Suppressor macrophage treated with lipopolysaccharide for 4 hours (primary cell): ENCODE data around the gene CRYAB.
"Not testable (repeated sequence)": the region's sequence is repeated elsewhere in the genome, so short reads cannot be mapped to it uniquely, and the experiment has no call there.

Experiments used
- DNase-seq: peaks from one replicate; pipeline ENCODE4 v3.0.0-alpha.2; 2020

CRYAB gene

DNA sequence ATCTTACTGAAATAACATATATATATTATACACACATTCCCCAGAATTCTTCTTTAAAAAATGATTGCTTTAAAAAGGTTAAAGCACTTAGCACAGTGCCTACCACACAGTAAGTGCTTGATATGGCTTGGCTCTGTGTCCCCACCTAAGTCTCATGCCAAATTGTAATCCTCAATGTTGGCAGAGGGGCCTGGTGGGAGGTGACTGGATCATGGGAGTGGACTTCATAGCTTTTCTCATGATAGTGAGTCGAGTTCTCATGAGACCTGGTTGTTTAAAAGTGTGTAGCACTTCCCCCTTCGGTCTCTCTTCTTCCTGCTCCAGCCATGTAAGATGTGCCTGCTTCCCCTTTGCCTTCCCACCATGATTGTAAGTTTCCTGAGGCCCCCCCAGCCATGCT is 6.2 kb downstream of the CRYAB start:
- DNase-seq: peak; percentile 12

DNA sequence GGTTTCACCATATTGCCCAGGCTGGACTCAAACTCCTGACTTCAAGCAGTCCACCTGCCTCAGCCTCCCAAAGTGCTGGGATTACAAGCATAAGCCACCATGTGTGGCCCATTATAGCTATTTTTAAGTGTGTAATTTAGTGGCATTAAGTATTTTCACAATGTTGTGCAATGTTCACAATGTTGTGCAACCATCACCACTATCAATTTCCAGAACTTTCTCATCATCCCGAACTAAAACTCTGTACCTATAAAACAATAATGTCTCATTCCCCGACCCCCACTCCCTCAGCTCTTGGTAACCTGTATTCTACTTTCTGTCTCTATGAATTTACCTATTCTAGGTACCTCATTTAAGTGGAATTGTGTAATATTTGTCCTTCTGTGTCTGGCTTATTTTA is 24.7 kb downstream of the CRYAB start:
- no peak for DNase-seq

DNA sequence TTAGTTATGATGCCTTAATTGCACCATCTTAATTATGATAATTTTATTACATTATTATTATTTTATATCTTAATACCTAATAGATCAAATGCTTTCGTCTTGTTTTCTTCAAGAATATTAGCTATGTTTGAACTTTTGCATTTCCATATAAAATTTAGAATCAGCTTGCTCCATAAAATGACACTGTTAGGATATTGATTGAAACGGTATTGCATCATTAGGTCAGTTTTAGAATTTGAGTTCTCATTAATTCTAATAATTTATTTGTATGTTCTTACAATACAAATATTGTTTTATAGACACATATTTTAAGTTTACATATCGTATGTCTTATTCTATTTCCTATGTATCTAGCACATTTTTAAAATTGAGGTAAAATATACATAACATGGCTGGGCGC is 25.5 kb downstream of the CRYAB start:
- no peak for DNase-seq

DNA sequence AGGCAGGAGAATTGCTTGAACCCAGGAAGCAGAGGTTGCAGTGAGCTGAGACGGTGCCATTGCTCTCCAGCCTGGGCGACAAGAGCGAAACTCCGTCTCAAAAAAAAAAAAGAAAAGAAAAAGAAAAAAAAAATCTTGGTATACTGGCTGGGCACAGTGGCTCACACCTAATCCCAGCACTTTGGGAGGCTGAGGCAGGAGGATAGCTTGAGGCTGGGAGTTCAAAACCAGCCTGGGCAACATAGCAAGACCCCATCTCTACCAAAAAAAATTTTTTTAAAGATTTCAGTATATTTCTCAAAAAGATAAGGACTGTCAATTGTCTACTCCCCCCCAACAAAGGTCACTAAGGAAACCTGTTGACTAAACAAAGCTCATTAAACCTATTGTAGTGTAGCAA is 26.5 kb downstream of the CRYAB start:
- DNase-seq: not testable (repeated sequence)

DNA sequence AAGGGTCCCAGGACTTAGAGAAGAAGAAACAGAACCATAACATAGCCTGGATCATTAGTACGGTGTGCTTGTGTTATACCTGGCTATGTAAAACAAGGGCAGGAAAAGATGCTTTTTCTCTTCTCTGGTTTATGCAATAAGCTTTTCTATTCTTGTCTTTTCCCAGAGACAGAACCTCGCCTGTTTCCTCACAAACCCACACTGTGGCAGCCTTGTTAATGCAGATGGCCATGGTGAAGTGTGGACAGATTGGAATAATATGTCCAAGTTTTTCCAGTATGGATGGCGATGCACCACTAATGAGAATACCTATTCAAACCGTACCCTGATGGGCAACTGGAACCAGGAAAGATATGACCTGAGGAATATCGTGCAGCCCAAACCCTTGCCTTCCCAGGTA is 29.4 kb downstream of the CRYAB start:
- no peak for DNase-seq

DNA sequence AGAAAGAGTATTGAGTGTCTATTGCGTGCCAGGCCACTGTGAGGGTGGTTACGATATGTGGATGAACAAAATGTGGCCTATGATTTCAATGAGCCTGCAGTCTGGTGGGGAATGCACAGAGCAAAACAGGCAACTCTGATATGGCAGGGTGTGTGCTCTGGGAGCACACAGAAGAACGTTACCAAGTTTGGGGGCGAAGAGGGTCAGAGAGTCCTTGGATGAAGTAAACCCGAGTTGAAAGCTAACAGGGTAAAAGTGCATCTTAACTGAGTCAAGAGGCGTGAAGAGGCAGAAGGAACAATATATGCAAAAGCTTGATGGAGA is 32.0 kb downstream of the CRYAB start:
- DNase-seq: no peak

DNA sequence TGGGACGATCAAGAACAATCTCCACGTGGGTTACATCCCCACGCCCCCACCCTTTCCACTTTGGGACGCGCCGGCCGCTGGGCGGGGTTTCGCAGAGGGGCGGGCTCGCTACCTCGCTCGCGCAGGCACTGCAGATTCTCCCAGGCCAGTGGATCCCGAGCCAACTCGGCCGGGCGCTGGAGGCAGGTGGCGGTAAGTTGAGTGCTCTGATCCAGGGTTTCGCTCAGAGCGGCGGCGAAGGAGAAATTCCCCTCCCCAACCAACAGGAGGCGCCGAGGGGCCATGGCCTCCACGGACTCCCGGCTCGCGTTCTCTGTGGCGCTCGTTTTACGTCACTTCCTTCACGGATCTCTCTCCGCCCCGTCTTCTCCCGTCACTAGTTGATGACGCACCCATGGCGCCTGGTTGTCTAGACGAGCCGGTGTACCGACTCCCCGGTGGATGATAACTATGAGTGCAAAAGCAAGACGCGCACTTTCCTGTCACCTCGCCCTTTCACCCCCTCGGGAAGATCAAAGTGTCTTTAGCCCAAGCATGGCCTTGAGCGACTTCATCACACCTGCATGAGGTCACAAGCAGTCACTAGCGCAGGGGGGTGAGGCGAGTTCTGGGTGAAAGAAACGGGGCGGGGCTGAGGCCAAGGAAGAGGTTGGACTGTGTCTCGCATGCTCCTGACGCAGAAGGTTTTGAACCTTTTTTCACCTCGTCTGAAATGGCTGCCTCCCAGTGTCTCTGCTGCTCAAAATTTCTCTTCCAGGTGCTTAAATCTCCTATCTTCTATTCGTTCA is 32.5 kb downstream of the CRYAB start, which contains the start of the genes CFAP68 and FDXACB1:
Gene CFAP68 (plus strand): TSS at position 693 of the 788 bp plus-strand sequence. CDS start 20 bp downstream, at position 713.
Gene FDXACB1 (minus strand): TSS at position 317 of the 788 bp plus-strand sequence. CDS start 33 bp downstream, at position 284.
- peak; percentile 98 for DNase-seq

DNA sequence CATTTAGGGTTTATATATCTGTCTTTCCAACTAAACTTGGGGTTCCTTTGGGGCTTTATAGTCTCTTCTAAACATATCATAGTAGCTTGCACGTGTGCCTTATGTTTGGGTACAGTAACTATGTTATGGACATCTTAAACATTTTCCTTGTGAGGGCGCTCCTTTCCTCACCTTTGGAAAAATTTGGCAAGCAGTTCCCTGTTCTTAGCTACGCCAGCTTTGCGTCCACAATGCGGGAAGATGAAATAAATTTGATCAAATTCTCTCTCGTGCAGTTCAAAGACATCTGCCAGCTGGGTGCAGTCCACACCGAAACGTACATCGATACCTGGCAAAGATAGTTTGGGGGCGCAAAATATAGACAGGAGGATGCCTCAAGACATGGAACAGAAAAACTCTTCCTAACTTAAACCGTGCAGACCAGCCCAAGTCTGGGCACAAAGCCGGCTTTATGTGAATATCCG is 33.2 kb downstream of the CRYAB start:
- no peak for DNase-seq

DNA sequence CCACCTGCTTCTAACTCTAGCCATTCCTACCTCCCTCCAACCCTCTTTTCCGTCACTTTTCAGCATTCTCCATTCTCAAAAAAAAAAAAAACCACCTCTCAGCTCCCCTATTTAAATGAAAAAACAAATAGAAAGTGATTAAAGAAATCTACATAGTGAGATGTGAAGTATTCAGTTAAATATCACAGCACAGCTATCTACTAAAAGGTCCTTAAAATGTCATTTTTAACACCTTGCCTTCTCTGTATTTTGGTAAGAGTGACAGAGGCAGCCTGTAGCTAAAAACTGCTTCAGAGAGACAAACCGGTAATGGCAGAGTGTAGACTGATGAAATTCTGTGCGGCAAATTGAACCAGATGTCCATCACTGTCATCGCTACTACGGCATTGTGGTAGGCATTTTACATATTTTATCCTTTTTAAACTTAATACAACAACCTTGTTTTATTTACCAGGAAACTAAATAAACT is 39.8 kb downstream of the CRYAB start:
- DNase-seq: no peak

DNA sequence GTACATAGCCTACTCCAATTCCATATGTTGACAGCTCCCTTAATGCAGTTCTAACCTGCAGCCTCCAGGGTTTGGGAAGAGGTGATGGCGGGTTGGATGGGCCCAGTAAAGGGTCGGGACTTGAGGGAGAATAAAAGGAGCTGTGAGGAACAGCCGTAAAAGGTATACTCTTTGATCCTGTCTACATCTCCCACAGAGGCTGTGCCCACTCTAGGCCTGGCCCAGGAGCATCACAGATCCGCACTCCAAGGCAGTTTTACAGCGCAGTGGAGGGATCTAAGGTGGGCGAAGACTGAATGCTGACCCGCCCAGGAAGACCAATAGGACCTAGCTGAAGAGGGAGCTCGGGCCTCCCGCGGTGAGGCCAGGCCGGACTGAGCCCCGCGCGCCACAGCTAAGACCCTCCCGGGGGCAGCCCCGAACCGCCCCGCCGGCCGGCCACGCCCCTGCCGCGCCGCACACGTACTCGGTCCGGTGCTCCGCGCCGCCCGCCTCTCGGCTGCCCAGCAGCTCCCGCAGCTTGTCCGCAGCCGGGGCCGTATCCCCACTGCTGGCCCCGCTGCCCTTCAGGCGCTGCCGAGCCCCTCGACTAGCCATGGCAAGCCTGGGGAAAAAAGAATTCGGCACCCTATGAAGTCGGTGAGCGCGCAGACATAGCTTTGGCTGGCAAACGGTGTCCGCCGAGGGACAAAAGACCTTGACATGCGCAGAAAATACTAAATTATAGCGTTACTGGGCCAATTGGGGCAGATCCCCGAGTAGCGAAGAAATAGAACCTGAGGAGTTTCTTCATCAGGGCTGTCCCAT is 40.5 kb downstream of the CRYAB start, which contains the start of gene ALG9:
Gene ALG9 (minus strand): TSS at position 696 of the 807 bp plus-strand sequence. CDS start 99 bp downstream, at position 597.
- DNase-seq: peak; percentile 81

DNA sequence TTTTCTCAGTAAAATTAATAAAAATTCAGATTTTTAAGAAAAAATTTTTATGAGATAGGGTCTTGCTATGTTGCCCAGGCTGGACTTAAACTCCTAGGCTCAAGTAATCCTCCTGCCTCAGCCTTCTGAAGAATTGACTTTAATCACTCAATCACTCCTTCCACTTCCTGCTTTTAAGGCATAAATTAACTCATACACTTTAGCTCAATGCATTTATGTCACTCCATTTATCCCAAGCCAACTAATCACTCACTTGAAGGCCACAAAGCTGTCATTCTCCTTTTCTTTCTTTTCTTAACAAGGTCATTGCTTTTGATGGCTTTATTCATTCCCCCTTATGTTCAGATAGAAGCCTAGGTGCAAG is 41.1 kb downstream of the CRYAB start:
- DNase-seq: peak; percentile 31

DNA sequence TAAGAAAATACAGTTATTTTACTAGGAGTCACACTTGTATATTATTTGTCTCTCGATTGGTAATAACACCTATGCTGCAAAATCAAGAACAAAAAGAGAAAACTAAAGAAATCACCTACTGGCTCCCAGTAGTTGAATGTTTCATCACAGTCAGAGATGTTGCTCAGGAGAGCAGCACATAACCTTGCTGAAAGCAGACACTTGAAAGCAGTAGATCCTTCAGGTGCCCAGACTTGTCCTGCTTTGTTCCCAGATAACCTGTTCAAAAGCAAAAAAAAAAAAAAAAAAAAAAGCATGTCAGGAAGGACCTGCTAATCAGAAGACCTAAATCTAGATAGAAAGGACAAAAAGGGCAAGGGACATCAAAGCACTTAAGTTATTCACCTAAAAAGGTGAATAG is 41.5 kb downstream of the CRYAB start:
- no peak for DNase-seq

DNA sequence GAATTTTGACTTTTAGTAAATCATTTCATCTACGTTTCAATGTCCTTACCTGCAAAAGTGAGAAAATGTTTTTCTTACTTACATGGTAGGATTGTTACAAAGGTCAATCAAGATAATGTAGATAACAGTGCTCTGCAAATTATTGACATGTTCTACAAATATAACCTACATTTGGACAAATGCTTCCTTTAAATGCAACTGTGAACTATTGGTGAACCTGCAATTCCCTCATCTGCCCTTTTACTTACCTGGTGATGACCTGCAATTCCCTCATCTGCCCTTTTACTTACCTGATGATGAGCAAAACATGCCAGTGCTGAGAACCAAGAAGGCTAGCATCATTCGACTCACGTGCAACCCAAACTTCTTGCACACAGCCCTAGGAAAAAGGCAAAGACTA is 51.3 kb downstream of the CRYAB start:
- no peak for DNase-seq
